IMR-90 (cell line): ENCODE data around the gene NLGN1. TPM values are rescaled to one million over a fixed set of nuclear protein-coding genes. Genes with fewer than 3 reads are reported as not detected.

Experiments used
- ATAC-seq: fragments of 200-7000 bp; cut with Tn5 transposase; 2 replicates; pipeline ENCODE4 v1.9.1; 2020; ENCODE audit warnings: low read depth, mild to moderate bottlenecking, moderate library complexity
- BruUV-seq: library from RNA; stranded (reverse); fragments of 400-500 nt; replicated peaks from 2 replicates; lab custom pipeline; 2021; lab: Mats Ljungman, UMichigan
- CTCF ChIA-PET: fragments of 300-600 bp; formaldehyde crosslinking; extraction: SDS; loops from one replicate; lab custom pipeline; 2021; ENCODE audit warnings: antibody characterized with exemption; lab: Yijun Ruan, JAX
- POLR2A ChIA-PET: fragments of 300-600 bp; sonication (Branson Sonifier 250); formaldehyde crosslinking; loops from one replicate; lab custom pipeline; 2022; ENCODE audit warnings: antibody characterized with exemption; ENCODE audit not compliant: unreplicated experiment; lab: Charles Lee
- DNase-seq: peaks from one replicate; pipeline ENCODE4 v3.0.0; 2013
- H2AFZ ChIP-seq: replicated peaks from 2 replicates; pipeline ENCODE3; 2013; ENCODE audit warnings: low read length, mild to moderate bottlenecking; ENCODE audit not compliant: poor library complexity
- H2AK5ac ChIP-seq: 2 replicates; pipeline ENCODE4 v1.6.1; 2013; ENCODE audit warnings: low read depth, low read length, inconsistent platforms
- H2AK9ac ChIP-seq: replicated peaks from 2 replicates; pipeline ENCODE3; 2013; ENCODE audit warnings: mild to moderate bottlenecking, low read depth, low read length, moderate library complexity; ENCODE audit not compliant: poor library complexity
- H2BK120ac ChIP-seq: 2 replicates; pipeline ENCODE4 v1.6.1; 2013; ENCODE audit warnings: low read depth, low read length, inconsistent platforms
- H2BK15ac ChIP-seq: 3 replicates; pipeline ENCODE4 v1.6.1; 2013; ENCODE audit warnings: low read depth, low read length, inconsistent platforms
- H2BK20ac ChIP-seq: 2 replicates; pipeline ENCODE4 v1.6.1; 2013; ENCODE audit warnings: low read depth, mild to moderate bottlenecking, inconsistent platforms, low read length, moderate library complexity
- H2BK5ac ChIP-seq: 2 replicates; pipeline ENCODE4 v1.6.1; 2013; ENCODE audit warnings: mild to moderate bottlenecking, low read depth, low read length, inconsistent platforms; ENCODE audit not compliant: poor library complexity, severe bottlenecking
- H3K14ac ChIP-seq: replicated peaks from 2 replicates; pipeline ENCODE4 v1.6.1; 2013; ENCODE audit warnings: low read depth, low read length, inconsistent platforms
- H3K18ac ChIP-seq: 2 replicates; pipeline ENCODE4 v1.6.1; 2013; ENCODE audit warnings: low read depth, low read length, control low read depth
- H3K23ac ChIP-seq: 2 replicates; pipeline ENCODE4 v1.6.1; 2013; ENCODE audit warnings: low read depth, low read length, inconsistent platforms
- H3K27ac ChIP-seq: 2 replicates; pipeline ENCODE4 v1.5.1; 2013; ENCODE audit warnings: mild to moderate bottlenecking, control low read depth, low read length; ENCODE audit not compliant: insufficient read depth
- H3K27me3 ChIP-seq: 2 replicates; pipeline ENCODE4 v1.6.1; 2013; ENCODE audit warnings: low read length; ENCODE audit not compliant: control insufficient read depth, insufficient read depth
- H3K36me3 ChIP-seq: 2 replicates; pipeline ENCODE4 v1.6.1; 2013; ENCODE audit warnings: low read length, mixed read lengths; ENCODE audit not compliant: control insufficient read depth, insufficient read depth
- H3K4ac ChIP-seq: 2 replicates; pipeline ENCODE4 v1.6.1; 2013; ENCODE audit warnings: low read depth, low read length, inconsistent platforms
- H3K4me1 ChIP-seq: 2 replicates; pipeline ENCODE4 v1.6.1; 2013; ENCODE audit warnings: low read length, mixed read lengths; ENCODE audit not compliant: control insufficient read depth, insufficient read depth
- H3K4me2 ChIP-seq: 2 replicates; pipeline ENCODE4 v1.6.1; 2013; ENCODE audit warnings: low read depth, mild to moderate bottlenecking, control low read depth, low read length, moderate library complexity
- H3K4me3 ChIP-seq: 2 replicates; pipeline ENCODE4 v1.5.1; 2013; ENCODE audit warnings: low read depth, mild to moderate bottlenecking, control low read depth, low read length, moderate library complexity; ENCODE audit not compliant: insufficient read depth
- H3K56ac ChIP-seq: 2 replicates; pipeline ENCODE4 v1.6.1; 2013; ENCODE audit warnings: low read length, inconsistent platforms; ENCODE audit not compliant: insufficient read depth; ENCODE audit errors: extremely low read depth
- H3K79me1 ChIP-seq, 2 experiments: 2 replicates each; pipeline ENCODE4 v1.6.1; 2013; ENCODE audit warnings: low read length in 2 of 2, inconsistent platforms in 1 of 2, low read depth in 1 of 2
- H3K9ac ChIP-seq: 2 replicates; pipeline ENCODE4 v1.6.1; 2013; ENCODE audit warnings: low read depth, low read length, control low read depth
- H3K9me1 ChIP-seq: 2 replicates; pipeline ENCODE4 v1.6.1; 2013; ENCODE audit warnings: low read length, inconsistent platforms; ENCODE audit not compliant: insufficient read depth
- H3K9me3 ChIP-seq: 2 replicates; pipeline ENCODE4 v1.6.1; 2013; ENCODE audit warnings: low read length; ENCODE audit not compliant: control insufficient read depth, insufficient read depth
- H4K20me1 ChIP-seq: 2 replicates; pipeline ENCODE4 v1.6.1; 2013; ENCODE audit warnings: low read length, inconsistent platforms; ENCODE audit not compliant: insufficient read depth
- H4K5ac ChIP-seq: 2 replicates; pipeline ENCODE4 v1.6.1; 2013; ENCODE audit warnings: mild to moderate bottlenecking, low read depth, low read length, control low read depth
- H4K8ac ChIP-seq, 2 experiments: 2 replicates each; pipeline ENCODE4 v1.6.1; 2013; ENCODE audit warnings: low read depth in 2 of 2, low read length in 2 of 2, control low read depth in 1 of 2, inconsistent platforms in 1 of 2
- H4K91ac ChIP-seq: 2 replicates; pipeline ENCODE4 v1.6.1; 2013; ENCODE audit warnings: low read depth, low read length, inconsistent platforms; ENCODE audit not compliant: insufficient read depth
- CEBPB ChIP-seq: IDR thresholded peaks from 2 replicates; pipeline ENCODE4 v1.6.1; 2012; ENCODE audit warnings: low read depth, low read length, improper control_type of control experiment
- CTCF ChIP-seq: conservative IDR thresholded peaks from 2 replicates; pipeline ENCODE4 v1.5.1; 2012; ENCODE audit warnings: mild to moderate bottlenecking, low read depth, low read length, improper control_type of control experiment
- ELK1 ChIP-seq: fragments of 150-350 bp; IDR thresholded peaks from 2 replicates; pipeline ENCODE4 v1.6.1; 2016; ENCODE audit warnings: low read depth, mild to moderate bottlenecking, low read length, moderate library complexity, borderline replicate concordance
- FOS ChIP-seq: fragments of 150-350 bp; IDR thresholded peaks from 2 replicates; pipeline ENCODE4 v1.6.1; 2016; ENCODE audit warnings: low read depth, low read length
- MAFK ChIP-seq: IDR thresholded peaks from 2 replicates; pipeline ENCODE4 v1.6.1; 2012; ENCODE audit warnings: low read depth, low read length, improper control_type of control experiment
- MXI1 ChIP-seq: IDR thresholded peaks from 2 replicates; pipeline ENCODE4 v1.6.1; 2012; ENCODE audit warnings: low read depth, mild to moderate bottlenecking, low read length, moderate library complexity, borderline replicate concordance
- POLR2A ChIP-seq: IDR thresholded peaks from 2 replicates; pipeline ENCODE4 v1.6.1; 2012; ENCODE audit warnings: mild to moderate bottlenecking, low read depth, low read length
- RAD21 ChIP-seq: IDR thresholded peaks from 2 replicates; pipeline ENCODE4 v1.6.1; 2012; ENCODE audit warnings: low read length, improper control_type of control experiment
- RCOR1 ChIP-seq: IDR thresholded peaks from 2 replicates; pipeline ENCODE4 v1.6.1; 2012; ENCODE audit warnings: mild to moderate bottlenecking, low read length, improper control_type of control experiment; ENCODE audit not compliant: insufficient replicate concordance
- RFX5 ChIP-seq: IDR thresholded peaks from 2 replicates; pipeline ENCODE4 v1.8.0; 2012; ENCODE audit warnings: low read depth, mild to moderate bottlenecking, low read length, moderate library complexity
- SMC3 ChIP-seq: fragments of 150-350 bp; IDR thresholded peaks from 2 replicates; pipeline ENCODE4 v1.6.1; 2016; ENCODE audit warnings: low read depth, mild to moderate bottlenecking, antibody characterized with exemption, low read length, moderate library complexity
- WGBS, 2 experiments: methylation state at CpG; one replicate each; pipeline versions ENCODE4 v1.1.5 to v1.1.7; 2013; ENCODE audit warnings: missing lambda C conversion rate in 2 of 2; ENCODE audit not compliant: insufficient read length in 1 of 2; ENCODE audit errors: extremely low coverage in 2 of 2; 5-methylcytosine and 5-hydroxymethylcytosine counted together
- dilution Hi-C: fragments of 300-500 bp; cut with HindIII; formaldehyde crosslinking; loops from one replicate; pipeline ENCODE4 v1.14.3; 2018; ENCODE audit warnings: low sequenced_read_pairs; ENCODE audit not compliant: unreplicated experiment
- in situ Hi-C: fragments of 300-500 bp; cut with MboI; formaldehyde crosslinking; loops from 3 replicates; pipeline ENCODE4 v1.14.3; 2019; ENCODE audit warnings: low sequenced_read_pairs, inconsistent platforms, mixed read lengths
- intact Hi-C: fragments of 100-400 bp; cut with micrococcal nuclease; formaldehyde crosslinking; loops from 2 replicates; pipeline ENCODE4 v1.10.0; 2022
- polyA plus RNA-seq, 3 experiments: library from polyadenylated mRNA; depleted of rRNA; stranded (reverse); fragments of >200 nt; gene quantifications; 2 replicates each; pipeline ENCODE4 v1.2.3, GENCODE V29; 2012; ENCODE audit warnings: low replicate concordance in 1 of 3
- total RNA-seq: library from RNA; depleted of rRNA; stranded (reverse); fragments of >200 nt; gene quantifications from 2 replicates; pipeline ENCODE4 v1.2.3, GENCODE V29; 2012

Gene NLGN1
- total and polyA plus RNA-seq, 2 of the 4 experiments (the other 2 are of a cell fraction): 1.8 to 12.5 TPM

- H4K5ac ChIP-seq: no peak overlapping the region
- H3K4me3 ChIP-seq: no peak overlapping the region
- WGBS, 2 experiments: no CpG with 5 or more reads among the region's 3 CpGs
- ATAC-seq: no peak
- intact Hi-C loops (no loop called here), in situ Hi-C loops (no loop called here), dilution Hi-C loops (no loop called here)
- no peak overlapping the region for H4K8ac ChIP-seq
- no peak overlapping the region for H3K18ac ChIP-seq
- no peak for TF ChIP-seq CTCF
- TF ChIP-seq RCOR1: no peak
- no peak for TF ChIP-seq ELK1
- TF ChIP-seq FOS: no peak
- TF ChIP-seq CEBPB: no peak
- no peak for TF ChIP-seq MXI1
- no peak for TF ChIP-seq RAD21
- TF ChIP-seq RFX5: no peak
- no peak for TF ChIP-seq POLR2A
- no peak for TF ChIP-seq SMC3
- TF ChIP-seq MAFK: no peak
- no peaks in the 10 kb centered on the region for H3K4me1 ChIP-seq
- H2BK5ac ChIP-seq: no peak overlapping the region
- H2BK120ac ChIP-seq: no peak overlapping the region
- no peak overlapping the region for H3K27ac ChIP-seq
- H3K23ac ChIP-seq: no peak overlapping the region
- POLR2A ChIA-PET: no interaction called here
- no peak for DNase-seq
- H2BK15ac ChIP-seq: no peak overlapping the region
- no peaks in the 10 kb centered on the region for H3K36me3 ChIP-seq
- no peak overlapping the region for H3K14ac ChIP-seq
- H2AFZ ChIP-seq: no peak overlapping the region
- BruUV-seq: no TSS peak
- no peak overlapping the region for H2BK20ac ChIP-seq
- no peaks in the 10 kb centered on the region for H3K9me3 ChIP-seq
- H3K9ac ChIP-seq: no peak overlapping the region
- H2AK5ac ChIP-seq: no peak overlapping the region
- H3K56ac ChIP-seq: no peak overlapping the region
- no peaks in the 10 kb centered on the region for H3K9me1 ChIP-seq
- H2AK9ac ChIP-seq: no peak overlapping the region
- H3K4me2 ChIP-seq: no peak overlapping the region
- H3K79me1 ChIP-seq: no peaks in the 10 kb centered on the region
- H3K4ac ChIP-seq: no peak overlapping the region
- H4K91ac ChIP-seq: no peak overlapping the region
- CTCF ChIA-PET: no interaction called here
- H3K27me3 ChIP-seq: no peaks in the 10 kb centered on the region
- no peaks in the 10 kb centered on the region for H4K20me1 ChIP-seq
Measured at GRCh38 chr3:173843060-173843459, 445.5 kb downstream of the NLGN1 start.
